ENCODE data around the gene OGFR.

- TF ChIP-seq, protein P1, sequence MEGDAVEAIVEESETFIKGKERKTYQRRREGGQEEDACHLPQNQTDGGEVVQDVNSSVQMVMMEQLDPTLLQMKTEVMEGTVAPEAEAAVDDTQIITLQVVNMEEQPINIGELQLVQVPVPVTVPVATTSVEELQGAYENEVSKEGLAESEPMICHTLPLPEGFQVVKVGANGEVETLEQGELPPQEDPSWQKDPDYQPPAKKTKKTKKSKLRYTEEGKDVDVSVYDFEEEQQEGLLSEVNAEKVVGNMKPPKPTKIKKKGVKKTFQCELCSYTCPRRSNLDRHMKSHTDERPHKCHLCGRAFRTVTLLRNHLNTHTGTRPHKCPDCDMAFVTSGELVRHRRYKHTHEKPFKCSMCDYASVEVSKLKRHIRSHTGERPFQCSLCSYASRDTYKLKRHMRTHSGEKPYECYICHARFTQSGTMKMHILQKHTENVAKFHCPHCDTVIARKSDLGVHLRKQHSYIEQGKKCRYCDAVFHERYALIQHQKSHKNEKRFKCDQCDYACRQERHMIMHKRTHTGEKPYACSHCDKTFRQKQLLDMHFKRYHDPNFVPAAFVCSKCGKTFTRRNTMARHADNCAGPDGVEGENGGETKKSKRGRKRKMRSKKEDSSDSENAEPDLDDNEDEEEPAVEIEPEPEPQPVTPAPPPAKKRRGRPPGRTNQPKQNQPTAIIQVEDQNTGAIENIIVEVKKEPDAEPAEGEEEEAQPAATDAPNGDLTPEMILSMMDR (conservative IDR thresholded peaks at IDR 0.05; ENCODE audit: low read depth, low read length) = no peak
- TF ChIP-seq EZH2 (IDR thresholded peaks at IDR 0.05; ENCODE audit: low read length, unreplicated experiment) = no peak
Measured at GRCh38 chr20:62834967-62835730, 30.5 kb downstream of the OGFR start.

Data from PC-3 (cell line).